ENCODE results near the gene KCNK15. TPM values are rescaled to one million over a fixed set of nuclear protein-coding genes. Genes with fewer than 3 reads are reported as not detected.

KCNK15 gene
- total and polyA plus RNA-seq, 4 donors = 0.08 to 0.11 (median 0.08) TPM; not detected in 1

- no peaks in the 10 kb centered on the region for H3K36me3 ChIP-seq (ENCODE audit: control insufficient read depth in 4 of 4, insufficient read depth in 3 of 4, low read depth in 1 of 4, low read length in 3 of 4)
- H3K4me1 ChIP-seq (ENCODE audit: control insufficient read depth in 4 of 4, insufficient read depth in 4 of 4, low read length in 3 of 4) = no peaks in the 10 kb centered on the region
- H3K9ac ChIP-seq (ENCODE audit: low read depth in 1 of 2, low read length in 2 of 2) = no peak overlapping the region
- H3K9me3 ChIP-seq (ENCODE audit: control insufficient read depth in 4 of 4, low read length in 3 of 4) = no peaks in the 10 kb centered on the region
- no peak overlapping the region for H3K27ac ChIP-seq (ENCODE audit: low read depth in 1 of 2, low read length in 2 of 2)
- WGBS = 80% methylated on average over 7 of the region's 7 CpGs
- DNase-seq (ENCODE audit: low spot score) = no peak
- no peak for TF ChIP-seq EGR1 (IDR thresholded peaks at IDR 0.05; ENCODE audit: low read depth in 2 of 2)
- TF ChIP-seq HNF4A (conservative IDR thresholded peaks at IDR 0.05) = no peak
- no peak for TF ChIP-seq RXRA (IDR thresholded peaks at IDR 0.05)
- TF ChIP-seq FOXA2 (IDR thresholded peaks at IDR 0.05) = no peak
- TF ChIP-seq ATF3 (IDR thresholded peaks at IDR 0.05) = no peak
- no peaks in the 10 kb centered on the region for H3K27me3 ChIP-seq (ENCODE audit: control insufficient read depth in 4 of 4, insufficient read depth in 4 of 4, low read length in 3 of 4)
- H3K4me3 ChIP-seq (ENCODE audit: low read depth in 1 of 3, low read length in 3 of 3) = no peak overlapping the region
These were observed 43.8 kb upstream of the KCNK15 start for GRCh38 chr20:44701858-44702256.

GRCh38 chr20:44702776-44703175 is 42.9 kb upstream of the KCNK15 start:
- TF ChIP-seq HNF4G (IDR thresholded peaks at IDR 0.05) (no peak), NR2F2 (IDR thresholded peaks at IDR 0.05) (peak; percentile 96), RXRA (IDR thresholded peaks at IDR 0.05) (peak; percentile 14 to 37), FOXA2 (IDR thresholded peaks at IDR 0.05) (no peak), ATF3 (IDR thresholded peaks at IDR 0.05) (no peak)
- Histone ChIP-seq H3K27me3 (ENCODE audit: control insufficient read depth in 4 of 4, insufficient read depth in 4 of 4, low read length in 3 of 4) (no peaks in the 10 kb centered on the region), H3K36me3 (ENCODE audit: control insufficient read depth in 4 of 4, insufficient read depth in 3 of 4, low read depth in 1 of 4, low read length in 3 of 4) (no peaks in the 10 kb centered on the region), H3K4me1 (ENCODE audit: control insufficient read depth in 4 of 4, insufficient read depth in 4 of 4, low read length in 3 of 4) (no peaks in the 10 kb centered on the region), H3K9ac (ENCODE audit: low read depth in 1 of 2, low read length in 2 of 2) (no peak overlapping the region), H3K4me3 (ENCODE audit: low read depth in 1 of 3, low read length in 3 of 3) (no peak overlapping the region), H3K27ac (ENCODE audit: low read depth in 1 of 2, low read length in 2 of 2) (no peak overlapping the region), H3K9me3 (ENCODE audit: control insufficient read depth in 4 of 4, low read length in 3 of 4) (no peaks in the 10 kb centered on the region)
- 44% methylated on average over 9 of the region's 9 CpGs for WGBS
- DNase-seq (ENCODE audit: low spot score) = no peak

- H3K4me1 ChIP-seq (ENCODE audit: control insufficient read depth in 4 of 4, insufficient read depth in 4 of 4, low read length in 3 of 4) = no peaks in the 10 kb centered on the region
- H3K4me3 ChIP-seq (ENCODE audit: low read depth in 1 of 3, low read length in 3 of 3) = no peak overlapping the region
- WGBS = 74% methylated on average over 12 of the region's 12 CpGs
These were observed 42.3 kb upstream of the KCNK15 start for GRCh38 chr20:44703183-44703925.

GRCh38 chr20:44703956-44704488 is 41.6 kb upstream of the KCNK15 start:
- no peak for DNase-seq (ENCODE audit: low spot score)
- Histone ChIP-seq H3K9me3 (ENCODE audit: control insufficient read depth in 4 of 4, low read length in 3 of 4) (no peaks in the 10 kb centered on the region), H3K27me3 (ENCODE audit: control insufficient read depth in 4 of 4, insufficient read depth in 4 of 4, low read length in 3 of 4) (no peaks in the 10 kb centered on the region), H3K9ac (ENCODE audit: low read depth in 1 of 2, low read length in 2 of 2) (no peak overlapping the region), H3K27ac (ENCODE audit: low read depth in 1 of 2, low read length in 2 of 2) (no peak overlapping the region), H3K4me3 (ENCODE audit: low read depth in 1 of 3, low read length in 3 of 3) (no peak overlapping the region), H3K4me1 (ENCODE audit: control insufficient read depth in 4 of 4, insufficient read depth in 4 of 4, low read length in 3 of 4) (no peaks in the 10 kb centered on the region), H3K36me3 (ENCODE audit: control insufficient read depth in 4 of 4, insufficient read depth in 3 of 4, low read depth in 1 of 4, low read length in 3 of 4) (no peaks in the 10 kb centered on the region)
- 82% methylated on average over 9 of the region's 9 CpGs for WGBS
- TF ChIP-seq FOXA1 (IDR thresholded peaks at IDR 0.05) (no peak), SP1 (IDR thresholded peaks at IDR 0.05) (no peak), GABPA (IDR thresholded peaks at IDR 0.05 in 1 of 2, conservative IDR thresholded peaks at IDR 0.05 in 1 of 2) (no peak), CTCF (IDR thresholded peaks at IDR 0.05; ENCODE audit: low read depth, low read length, missing input control) (no peak), RAD21 (IDR thresholded peaks at IDR 0.05) (no peak), EGR1 (IDR thresholded peaks at IDR 0.05; ENCODE audit: low read depth in 2 of 2) (no peak), REST (IDR thresholded peaks at IDR 0.05) (no peak), YY1 (IDR thresholded peaks at IDR 0.05) (no peak), HNF4G (IDR thresholded peaks at IDR 0.05) (no peak), TAF1 (conservative IDR thresholded peaks at IDR 0.05) (no peak)

More at GRCh38 chr20:44703183-44703925, 42.3 kb upstream of the KCNK15 start:
- Histone ChIP-seq H3K9me3 (ENCODE audit: control insufficient read depth in 4 of 4, low read length in 3 of 4) (no peaks in the 10 kb centered on the region), H3K36me3 (ENCODE audit: control insufficient read depth in 4 of 4, insufficient read depth in 3 of 4, low read depth in 1 of 4, low read length in 3 of 4) (no peaks in the 10 kb centered on the region), H3K27me3 (ENCODE audit: control insufficient read depth in 4 of 4, insufficient read depth in 4 of 4, low read length in 3 of 4) (no peaks in the 10 kb centered on the region), H3K9ac (ENCODE audit: low read depth in 1 of 2, low read length in 2 of 2) (no peak overlapping the region), H3K27ac (ENCODE audit: low read depth in 1 of 2, low read length in 2 of 2) (no peak overlapping the region)
- TF ChIP-seq EGR1 (IDR thresholded peaks at IDR 0.05; ENCODE audit: low read depth in 2 of 2) = no peak
- no peak for DNase-seq (ENCODE audit: low spot score)
